ENCODE measurements around the gene MRTFA. TPM values are rescaled to one million over a fixed set of nuclear protein-coding genes. Genes with fewer than 3 reads are reported as not detected.

The MRTFA gene
- total RNA-seq, 1 donor from 2014 or later, result 99.3 TPM

DNA sequence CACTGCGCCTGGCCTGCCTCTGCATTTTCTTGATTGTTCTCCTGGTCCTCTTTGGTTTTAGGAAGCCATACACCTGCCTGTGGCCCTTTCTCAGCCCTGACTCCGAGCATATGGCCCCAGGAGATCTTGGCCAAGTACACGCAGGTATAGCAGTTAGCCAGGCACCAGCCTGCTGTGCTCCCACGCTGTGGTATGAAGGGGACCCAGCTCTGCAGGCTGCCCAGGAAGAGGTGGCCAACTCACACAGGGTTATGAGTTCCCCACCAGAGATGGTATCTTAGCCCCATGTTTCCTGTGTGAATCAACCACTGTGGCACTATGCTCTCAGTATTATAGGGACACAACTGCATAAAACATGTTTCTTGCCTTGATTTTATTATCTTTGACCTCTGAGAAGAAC is 235.0 kb downstream of the MRTFA start:
- Histone ChIP-seq H3K4me1 (no peaks in the 10 kb centered on the region), H3K36me3 (peaks cover 33 to 54% of the 10 kb centered on the region in 2 donors), H3K27me3 (no peaks in the 10 kb centered on the region), H3K4me3 (no peak overlapping the region), H3K9me3 (no peaks in the 10 kb centered on the region), H3K27ac (no peak overlapping the region)
- TF ChIP-seq, protein P1, sequence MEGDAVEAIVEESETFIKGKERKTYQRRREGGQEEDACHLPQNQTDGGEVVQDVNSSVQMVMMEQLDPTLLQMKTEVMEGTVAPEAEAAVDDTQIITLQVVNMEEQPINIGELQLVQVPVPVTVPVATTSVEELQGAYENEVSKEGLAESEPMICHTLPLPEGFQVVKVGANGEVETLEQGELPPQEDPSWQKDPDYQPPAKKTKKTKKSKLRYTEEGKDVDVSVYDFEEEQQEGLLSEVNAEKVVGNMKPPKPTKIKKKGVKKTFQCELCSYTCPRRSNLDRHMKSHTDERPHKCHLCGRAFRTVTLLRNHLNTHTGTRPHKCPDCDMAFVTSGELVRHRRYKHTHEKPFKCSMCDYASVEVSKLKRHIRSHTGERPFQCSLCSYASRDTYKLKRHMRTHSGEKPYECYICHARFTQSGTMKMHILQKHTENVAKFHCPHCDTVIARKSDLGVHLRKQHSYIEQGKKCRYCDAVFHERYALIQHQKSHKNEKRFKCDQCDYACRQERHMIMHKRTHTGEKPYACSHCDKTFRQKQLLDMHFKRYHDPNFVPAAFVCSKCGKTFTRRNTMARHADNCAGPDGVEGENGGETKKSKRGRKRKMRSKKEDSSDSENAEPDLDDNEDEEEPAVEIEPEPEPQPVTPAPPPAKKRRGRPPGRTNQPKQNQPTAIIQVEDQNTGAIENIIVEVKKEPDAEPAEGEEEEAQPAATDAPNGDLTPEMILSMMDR (IDR thresholded peaks at IDR 0.05), result no peak
- peak in 1 of 2 donors; percentile 47 for DNase-seq (ENCODE audit: low spot score in 2 of 2)
- intact Hi-C loops (cut with DNase I), result no loop called here

DNA sequence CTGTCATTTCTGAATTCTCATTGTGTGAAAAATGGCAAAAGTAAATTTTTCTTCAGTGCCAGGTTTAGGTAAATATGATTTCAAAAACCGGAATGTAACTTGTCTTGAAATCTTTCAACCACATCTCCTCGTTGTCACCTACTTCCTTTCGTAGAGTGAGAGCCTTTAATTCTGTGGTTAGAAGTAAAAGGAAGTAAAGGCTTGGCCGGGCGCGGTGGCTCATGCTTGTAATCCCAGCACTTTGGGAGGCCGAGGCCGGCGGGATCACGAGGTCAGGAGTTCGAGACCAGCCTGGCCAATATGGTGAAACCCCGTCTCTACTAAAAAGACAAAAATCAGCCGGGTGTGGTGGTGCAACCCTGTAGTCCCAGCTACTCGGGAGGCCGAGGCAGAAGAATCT is 236.4 kb downstream of the MRTFA start:
- TF ChIP-seq, protein P1 (IDR thresholded peaks at IDR 0.05), result no peak
- intact Hi-C loops (cut with DNase I), result no loop called here
- Histone ChIP-seq H3K27ac (no peak overlapping the region), H3K27me3 (no peaks in the 10 kb centered on the region), H3K9me3 (no peaks in the 10 kb centered on the region), H3K36me3 (peaks cover 19 to 40% of the 10 kb centered on the region in 2 donors), H3K4me3 (no peak overlapping the region), H3K4me1 (no peaks in the 10 kb centered on the region)
- DNase-seq (ENCODE audit: low spot score in 2 of 2), result peak in 1 of 2 donors; percentile 65

GRCh38 chr22:40399621-40400020 is 236.9 kb downstream of the MRTFA start:
- intact Hi-C loops (cut with DNase I), result no loop called here
- no peaks in the 10 kb centered on the region for H3K4me1 ChIP-seq
- H3K9me3 ChIP-seq, result no peaks in the 10 kb centered on the region
- peaks cover 13 to 36% of the 10 kb centered on the region in 2 donors for H3K36me3 ChIP-seq
- no peaks in the 10 kb centered on the region for H3K27me3 ChIP-seq
- TF ChIP-seq, protein P1 (IDR thresholded peaks at IDR 0.05), result no peak
- no peak overlapping the region for H3K4me3 ChIP-seq
- H3K27ac ChIP-seq, result no peak overlapping the region
- peak in 1 of 2 donors; percentile 55 for DNase-seq (ENCODE audit: low spot score in 2 of 2)

- Histone ChIP-seq H3K27ac (peak overlapping the region in 1 of 2 donors; percentile 22), H3K36me3 (peaks cover 9 to 16% of the 10 kb centered on the region in 2 donors), H3K4me1 (no peaks in the 10 kb centered on the region), H3K9me3 (no peaks in the 10 kb centered on the region), H3K27me3 (no peaks in the 10 kb centered on the region), H3K4me3 (no peak overlapping the region)
- peak in 1 of 2 donors; percentile 34 for DNase-seq (ENCODE audit: low spot score in 2 of 2)
- intact Hi-C loops (cut with DNase I), result no loop called here
- TF ChIP-seq, protein P1 (IDR thresholded peaks at IDR 0.05), result no peak
These were observed 239.1 kb downstream of the MRTFA start for GRCh38 chr22:40397396-40397795.

DNA sequence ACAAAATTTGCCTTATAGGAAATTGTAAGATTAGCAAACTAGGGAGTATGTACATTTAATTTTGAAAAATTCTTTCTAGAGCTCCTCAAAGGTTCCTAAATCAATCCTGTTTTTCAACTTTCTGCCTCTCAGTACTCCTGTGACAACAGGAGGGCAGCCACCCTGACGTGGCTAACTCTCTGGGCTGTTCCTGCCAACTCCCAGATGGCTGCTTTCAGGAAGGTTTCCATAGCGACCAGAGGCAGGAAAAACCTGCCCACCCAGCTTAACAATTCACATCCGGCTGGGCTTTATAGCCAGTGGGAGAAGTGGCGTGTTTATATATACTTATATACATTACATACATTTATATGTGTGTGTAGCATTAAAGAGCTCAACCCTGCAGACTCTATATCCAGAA is 239.6 kb downstream of the MRTFA start:
- intact Hi-C loops (cut with DNase I), result no loop called here
- no peaks in the 10 kb centered on the region for H3K27me3 ChIP-seq
- H3K9me3 ChIP-seq, result no peaks in the 10 kb centered on the region
- no peak overlapping the region for H3K4me3 ChIP-seq
- H3K27ac ChIP-seq, result no peak overlapping the region
- no peaks in the 10 kb centered on the region for H3K4me1 ChIP-seq
- H3K36me3 ChIP-seq, result peaks cover 6 to 11% of the 10 kb centered on the region in 2 donors
- TF ChIP-seq, protein P1 (IDR thresholded peaks at IDR 0.05), result no peak
- DNase-seq (ENCODE audit: low spot score in 2 of 2), result peak in 1 of 2 donors; percentile 59

- Histone ChIP-seq H3K27ac (no peak overlapping the region), H3K36me3 (no peaks in the 10 kb centered on the region), H3K27me3 (no peaks in the 10 kb centered on the region), H3K9me3 (no peaks in the 10 kb centered on the region), H3K4me1 (no peaks in the 10 kb centered on the region), H3K4me3 (no peak overlapping the region)
- DNase-seq (ENCODE audit: low spot score in 2 of 2), result no peak
- intact Hi-C loops (cut with DNase I), result no loop called here
- TF ChIP-seq, protein P1 (IDR thresholded peaks at IDR 0.05), result no peak
These were observed 240.9 kb downstream of the MRTFA start for GRCh38 chr22:40395607-40396006.

Measured in ascending aorta (tissue), 2 donors.